ENCODE data around the gene PDYN.

DNA sequence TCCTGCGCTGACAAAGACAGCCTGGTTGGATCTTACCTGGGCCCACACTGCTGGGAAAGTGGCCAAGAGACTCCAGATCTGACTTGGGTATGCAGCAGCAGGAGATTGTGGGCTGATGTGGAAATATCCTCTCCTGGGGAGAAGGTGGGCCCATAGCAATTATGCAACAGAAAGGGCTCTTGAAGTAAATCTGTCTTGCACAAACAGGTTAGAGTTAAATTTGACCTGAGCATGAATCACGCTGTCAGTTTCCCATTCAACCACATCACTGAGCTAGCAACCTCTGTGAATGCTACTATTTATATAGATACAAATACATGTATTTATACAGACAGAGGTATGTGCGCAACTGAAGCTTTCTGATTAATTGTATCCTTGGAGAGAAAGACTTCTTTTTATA is 28.3 kb upstream of the PDYN start:
- no peak for TF ChIP-seq ZNF274 (IDR thresholded peaks at IDR 0.05; ENCODE audit: low read depth, low read length)
- TF ChIP-seq YY1 (IDR thresholded peaks at IDR 0.05; ENCODE audit: insufficient read depth, insufficient read length), result no peak
- TF ChIP-seq SUZ12 (IDR thresholded peaks at IDR 0.05; ENCODE audit: extremely low read depth, insufficient read depth, insufficient read length), result no peak

Data from NT2/D1 (cell line).